ENCODE measurements around the gene INPP4A.

The INPP4A gene

GRCh38 chr2:98537390-98538126 is 92.9 kb downstream of the INPP4A start:
- no peak for DNase-seq (ENCODE audit: low spot score)
- no peak for FAIRE-seq

GRCh38 chr2:98538280-98539041 is 93.8 kb downstream of the INPP4A start:
- DNase-seq (ENCODE audit: low spot score), result no peak
- FAIRE-seq, result no peak

- DNase-seq (ENCODE audit: low spot score), result no peak
- no peak for FAIRE-seq
Observed at GRCh38 chr2:98539056-98539735, 94.5 kb downstream of the INPP4A start.

- FAIRE-seq (no peak), DNase-seq (ENCODE audit: low spot score) (no peak)
Observed at GRCh38 chr2:98540536-98540935, 95.9 kb downstream of the INPP4A start.

- no peak for FAIRE-seq
- DNase-seq (ENCODE audit: low spot score), result no peak
Observed at GRCh38 chr2:98541489-98541888, 96.8 kb downstream of the INPP4A start.

GRCh38 chr2:98541906-98542305 is 97.2 kb downstream of the INPP4A start:
- no peak for DNase-seq (ENCODE audit: low spot score)
- FAIRE-seq, result no peak

GRCh38 chr2:98543214-98543613 is 98.6 kb downstream of the INPP4A start:
- FAIRE-seq (no peak), DNase-seq (ENCODE audit: low spot score) (no peak)

- FAIRE-seq (no peak), DNase-seq (ENCODE audit: low spot score) (no peak)
Observed at GRCh38 chr2:98543842-98544241, 99.2 kb downstream of the INPP4A start.

GRCh38 chr2:98545591-98545990 is 100.9 kb downstream of the INPP4A start:
- FAIRE-seq, result no peak
- DNase-seq (ENCODE audit: low spot score), result no peak

GRCh38 chr2:98546186-98546585 is 101.5 kb downstream of the INPP4A start:
- FAIRE-seq (no peak), DNase-seq (ENCODE audit: low spot score) (no peak)

GRCh38 chr2:98547092-98547790 is 102.6 kb downstream of the INPP4A start:
- FAIRE-seq (no peak), DNase-seq (ENCODE audit: low spot score) (no peak)

GRCh38 chr2:98548920-98549818 is 104.5 kb downstream of the INPP4A start:
- FAIRE-seq, result no peak
- DNase-seq (ENCODE audit: low spot score), result no peak

- no peak for FAIRE-seq
- DNase-seq (ENCODE audit: low spot score), result no peak
Observed at GRCh38 chr2:98550165-98550564, 105.5 kb downstream of the INPP4A start.

- DNase-seq (ENCODE audit: low spot score) (no peak), FAIRE-seq (no peak)
Observed at GRCh38 chr2:98551316-98551715, 106.7 kb downstream of the INPP4A start.

GRCh38 chr2:98552499-98553179 is 108.0 kb downstream of the INPP4A start:
- DNase-seq (ENCODE audit: low spot score) (peak; percentile 8), FAIRE-seq (no peak)

GRCh38 chr2:98554116-98554861 is 109.6 kb downstream of the INPP4A start:
- no peak for DNase-seq (ENCODE audit: low spot score)
- no peak for FAIRE-seq

- no peak for FAIRE-seq
- DNase-seq (ENCODE audit: low spot score), result no peak
Observed at GRCh38 chr2:98555696-98556095, 111.0 kb downstream of the INPP4A start.

- no peak for DNase-seq (ENCODE audit: low spot score)
- FAIRE-seq, result no peak
Observed at GRCh38 chr2:98556344-98557033, 111.8 kb downstream of the INPP4A start.
